Mesendoderm (in vitro differentiated cells): ENCODE data around the gene SIGLEC9.

ENCODE experiments used
- DNase-seq: peaks from one replicate; pipeline ENCODE4 v3.0.0; 2013
- H2AK5ac ChIP-seq: 2 replicates; pipeline ENCODE4 v1.6.1; 2013; ENCODE audit warnings: low read length, inconsistent platforms
- H2BK120ac ChIP-seq: 2 replicates; pipeline ENCODE4 v1.6.1; 2013; ENCODE audit warnings: low read depth, mild to moderate bottlenecking, low read length, moderate library complexity, mixed read lengths
- H2BK15ac ChIP-seq: replicated peaks from 2 replicates; pipeline ENCODE4 v1.6.1; 2013; ENCODE audit warnings: low read depth, mild to moderate bottlenecking, moderate library complexity
- H2BK5ac ChIP-seq: 2 replicates; pipeline ENCODE4 v1.6.1; 2013; ENCODE audit warnings: low read length, inconsistent platforms
- H3K18ac ChIP-seq: 2 replicates; pipeline ENCODE4 v1.6.1; 2013; ENCODE audit warnings: mild to moderate bottlenecking, low read length, mixed read lengths
- H3K23ac ChIP-seq: one replicate; pipeline ENCODE4 v1.6.1; 2013; ENCODE audit warnings: low read length
- H3K27ac ChIP-seq: 2 replicates; pipeline ENCODE4 v1.5.1; 2013; ENCODE audit warnings: low read depth, mild to moderate bottlenecking, inconsistent platforms, low read length, moderate library complexity
- H3K27me3 ChIP-seq: 2 replicates; pipeline ENCODE4 v1.6.1; 2013; ENCODE audit warnings: low read length, control low read depth, mild to moderate bottlenecking, inconsistent platforms; ENCODE audit not compliant: insufficient read depth, poor library complexity
- H3K36me3 ChIP-seq: 2 replicates; pipeline ENCODE4 v1.6.1; 2013; ENCODE audit warnings: low read length, inconsistent platforms; ENCODE audit not compliant: control insufficient read depth, insufficient read depth
- H3K4ac ChIP-seq: one replicate; pipeline ENCODE4 v1.6.1; 2013; ENCODE audit warnings: low read depth, mild to moderate bottlenecking, low read length, moderate library complexity
- H3K4me1 ChIP-seq: 2 replicates; pipeline ENCODE4 v1.6.1; 2013; ENCODE audit warnings: low read depth, low read length, inconsistent platforms; ENCODE audit not compliant: control insufficient read depth
- H3K4me2 ChIP-seq: 2 replicates; pipeline ENCODE4 v1.6.1; 2013; ENCODE audit warnings: low read length
- H3K4me3 ChIP-seq: 2 replicates; pipeline ENCODE4 v1.5.1; 2013; ENCODE audit warnings: mild to moderate bottlenecking, low read length
- H3K56ac ChIP-seq: one replicate; pipeline ENCODE4 v1.6.1; 2013; ENCODE audit warnings: low read length
- H3K79me1 ChIP-seq: 2 replicates; pipeline ENCODE4 v1.6.1; 2013; ENCODE audit warnings: low read length, inconsistent platforms
- H3K79me2 ChIP-seq: 2 replicates; pipeline ENCODE4 v1.6.1; 2013; ENCODE audit warnings: mild to moderate bottlenecking, low read length; ENCODE audit not compliant: control insufficient read depth, insufficient read depth
- H3K9ac ChIP-seq: 2 replicates; pipeline ENCODE4 v1.6.1; 2013; ENCODE audit warnings: low read length, inconsistent platforms
- H4K5ac ChIP-seq: one replicate; pipeline ENCODE4 v1.6.1; 2013; ENCODE audit warnings: low read length
- H4K8ac ChIP-seq: one replicate; pipeline ENCODE4 v1.6.1; 2013; ENCODE audit warnings: low read depth, mild to moderate bottlenecking, control low read depth, low read length, moderate library complexity
- WGBS: extraction: QIAGEN DNeasy Blood & Tissue Kit; methylation state at CpG from one replicate; pipeline ENCODE4 v1.1.7; 2013; ENCODE audit warnings: low lambda C conversion rate, missing lambda C conversion rate; ENCODE audit not compliant: insufficient coverage; ENCODE audit errors: extremely low coverage; 5-methylcytosine and 5-hydroxymethylcytosine counted together

Gene SIGLEC9

DNA sequence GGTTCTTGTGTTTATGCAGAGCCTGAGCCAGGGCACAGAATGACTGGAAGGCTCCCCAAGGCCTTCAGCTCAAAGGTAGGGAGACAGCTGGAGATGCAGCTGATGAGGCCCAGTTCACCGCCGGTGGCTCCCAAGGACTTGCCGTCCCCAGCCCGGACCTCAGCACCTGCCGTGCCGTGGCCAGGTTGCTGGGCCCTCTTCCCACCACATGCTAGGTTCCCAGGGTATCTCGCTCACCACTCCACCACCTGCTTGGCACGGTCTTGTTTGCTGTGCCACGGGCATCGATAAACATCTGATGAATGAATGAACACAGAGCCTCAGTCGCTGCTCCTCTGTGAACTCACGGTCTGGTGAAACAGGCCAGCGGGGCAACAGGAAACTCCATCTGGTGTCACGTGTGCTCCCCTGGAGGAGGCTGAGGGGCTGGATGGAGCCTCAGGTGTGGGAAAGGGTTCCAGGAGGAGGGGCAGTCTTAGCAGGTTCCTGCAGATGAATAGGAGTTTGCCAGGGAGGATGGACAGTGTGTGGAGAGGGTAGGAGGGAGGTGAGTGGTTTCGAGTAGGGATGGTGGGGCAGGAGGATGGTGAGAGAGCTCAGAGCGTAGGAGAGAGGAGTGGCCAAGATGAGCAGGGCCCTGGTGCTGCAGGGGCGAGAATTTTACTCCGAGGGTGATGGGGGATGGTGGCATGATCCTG, 38.4 kb upstream of the SIGLEC9 start:
- Histone ChIP-seq H3K79me2 (no peaks in the 10 kb centered on the region), H3K4me2 (no peak overlapping the region), H2AK5ac (no peak overlapping the region), H3K18ac (no peak overlapping the region), H4K5ac (no peak overlapping the region), H3K36me3 (no peaks in the 10 kb centered on the region), H2BK15ac (no peak overlapping the region), H3K4me1 (no peaks in the 10 kb centered on the region), H2BK5ac (no peak overlapping the region), H2BK120ac (no peak overlapping the region), H3K27ac (no peak overlapping the region), H3K4ac (no peak overlapping the region), H3K56ac (no peak overlapping the region), H4K8ac (no peak overlapping the region), H3K23ac (no peak overlapping the region), H3K79me1 (no peaks in the 10 kb centered on the region), H3K4me3 (no peak overlapping the region), H3K27me3 (no peaks in the 10 kb centered on the region), H3K9ac (no peak overlapping the region)
- 100% methylated on average over 1 of the region's 18 CpGs for WGBS
- DNase-seq, result no peak

DNA sequence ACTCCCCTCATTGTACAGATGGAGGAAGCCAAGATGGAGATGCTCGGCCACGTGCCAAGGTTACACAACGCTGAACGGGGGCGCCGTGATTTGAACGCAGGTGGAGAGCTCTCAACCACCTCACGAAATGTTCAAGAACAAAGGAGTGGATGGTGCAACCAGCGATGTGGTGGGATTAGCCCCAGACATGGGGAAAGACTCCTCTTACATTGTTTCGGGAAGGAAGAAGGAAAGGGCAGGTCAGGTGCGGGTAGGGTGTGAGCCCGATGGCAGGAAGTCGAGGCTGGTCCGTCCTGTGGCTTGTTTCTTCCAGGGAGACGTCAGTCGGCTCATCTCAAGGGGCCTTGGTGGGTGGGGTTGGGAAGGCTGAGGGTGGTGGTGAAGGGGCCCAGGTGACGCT, 34.9 kb upstream of the SIGLEC9 start:
- Histone ChIP-seq H3K79me2 (no peaks in the 10 kb centered on the region), H3K18ac (no peak overlapping the region), H3K56ac (no peak overlapping the region), H2BK15ac (no peak overlapping the region), H4K5ac (no peak overlapping the region), H3K4ac (no peak overlapping the region), H2AK5ac (no peak overlapping the region), H3K4me3 (no peak overlapping the region), H2BK5ac (no peak overlapping the region), H2BK120ac (no peak overlapping the region), H3K27ac (no peak overlapping the region), H4K8ac (no peak overlapping the region), H3K9ac (no peak overlapping the region), H3K23ac (no peak overlapping the region), H3K27me3 (no peaks in the 10 kb centered on the region), H3K4me1 (no peaks in the 10 kb centered on the region), H3K36me3 (no peaks in the 10 kb centered on the region), H3K79me1 (no peaks in the 10 kb centered on the region), H3K4me2 (no peak overlapping the region)
- no CpG with 5 or more reads among the region's 17 CpGs for WGBS
- no peak for DNase-seq

DNA sequence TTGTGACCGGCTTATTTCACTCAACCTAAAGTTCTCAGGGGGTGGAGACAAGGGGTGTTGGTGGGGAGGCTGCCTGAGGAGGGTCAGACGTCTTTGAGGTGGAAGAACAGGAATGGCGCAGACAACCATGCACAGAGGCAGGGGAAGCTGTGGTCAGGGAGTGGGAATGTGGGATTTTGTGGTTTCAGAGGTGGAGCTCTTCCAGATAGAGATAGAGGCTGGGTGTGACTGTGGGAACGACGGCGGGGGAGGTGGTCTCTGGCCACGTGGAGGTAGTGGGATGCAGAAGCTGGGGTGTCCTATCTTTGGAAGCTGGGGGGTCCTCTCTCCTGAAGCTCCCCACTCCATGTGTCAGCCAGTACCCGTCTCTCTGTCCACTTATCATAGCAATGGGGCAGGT, 34.2 kb upstream of the SIGLEC9 start:
- H3K18ac ChIP-seq, result no peak overlapping the region
- H3K56ac ChIP-seq, result no peak overlapping the region
- H3K4me1 ChIP-seq, result no peaks in the 10 kb centered on the region
- H3K36me3 ChIP-seq, result no peaks in the 10 kb centered on the region
- no CpG with 5 or more reads among the region's 8 CpGs for WGBS
- no peak for DNase-seq
- no peak overlapping the region for H4K8ac ChIP-seq
- no peak overlapping the region for H2BK120ac ChIP-seq
- H3K27ac ChIP-seq, result no peak overlapping the region
- H2AK5ac ChIP-seq, result no peak overlapping the region
- H3K27me3 ChIP-seq, result no peaks in the 10 kb centered on the region
- H3K9ac ChIP-seq, result no peak overlapping the region
- H2BK15ac ChIP-seq, result no peak overlapping the region
- no peak overlapping the region for H2BK5ac ChIP-seq
- no peak overlapping the region for H3K4me3 ChIP-seq
- H3K4me2 ChIP-seq, result no peak overlapping the region
- H4K5ac ChIP-seq, result no peak overlapping the region
- no peak overlapping the region for H3K23ac ChIP-seq
- H3K79me2 ChIP-seq, result no peaks in the 10 kb centered on the region
- no peak overlapping the region for H3K4ac ChIP-seq
- no peaks in the 10 kb centered on the region for H3K79me1 ChIP-seq

DNA sequence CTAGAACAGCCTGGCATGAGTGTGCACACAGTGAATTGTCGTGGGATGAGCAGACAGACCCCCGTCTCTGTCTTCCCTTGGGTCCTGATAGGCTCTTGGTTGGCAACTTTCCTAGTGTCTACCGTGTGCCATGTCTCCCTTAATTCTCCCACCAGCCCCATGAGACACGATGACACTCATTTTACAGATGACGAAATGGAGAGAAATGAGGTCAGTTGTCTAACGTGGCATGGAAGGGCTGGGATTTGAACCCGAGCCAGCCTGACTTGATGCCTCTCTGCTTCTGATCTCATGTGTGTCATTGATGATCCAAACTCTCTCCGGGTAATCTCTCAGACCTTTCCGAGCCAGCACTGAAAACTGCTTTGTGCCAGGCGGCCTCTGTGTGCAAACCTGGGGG, 33.6 kb upstream of the SIGLEC9 start:
- Histone ChIP-seq H3K4me1 (no peaks in the 10 kb centered on the region), H3K4ac (no peak overlapping the region), H4K8ac (no peak overlapping the region), H3K79me2 (no peaks in the 10 kb centered on the region), H3K79me1 (no peaks in the 10 kb centered on the region), H4K5ac (no peak overlapping the region), H3K4me2 (no peak overlapping the region), H3K36me3 (no peaks in the 10 kb centered on the region), H2BK15ac (no peak overlapping the region), H3K9ac (no peak overlapping the region), H3K23ac (no peak overlapping the region), H2BK5ac (no peak overlapping the region), H3K18ac (no peak overlapping the region), H3K27me3 (no peaks in the 10 kb centered on the region), H3K4me3 (no peak overlapping the region), H3K56ac (no peak overlapping the region), H3K27ac (no peak overlapping the region), H2BK120ac (no peak overlapping the region), H2AK5ac (no peak overlapping the region)
- WGBS, result no CpG with 5 or more reads among the region's 10 CpGs
- DNase-seq, result no peak

DNA sequence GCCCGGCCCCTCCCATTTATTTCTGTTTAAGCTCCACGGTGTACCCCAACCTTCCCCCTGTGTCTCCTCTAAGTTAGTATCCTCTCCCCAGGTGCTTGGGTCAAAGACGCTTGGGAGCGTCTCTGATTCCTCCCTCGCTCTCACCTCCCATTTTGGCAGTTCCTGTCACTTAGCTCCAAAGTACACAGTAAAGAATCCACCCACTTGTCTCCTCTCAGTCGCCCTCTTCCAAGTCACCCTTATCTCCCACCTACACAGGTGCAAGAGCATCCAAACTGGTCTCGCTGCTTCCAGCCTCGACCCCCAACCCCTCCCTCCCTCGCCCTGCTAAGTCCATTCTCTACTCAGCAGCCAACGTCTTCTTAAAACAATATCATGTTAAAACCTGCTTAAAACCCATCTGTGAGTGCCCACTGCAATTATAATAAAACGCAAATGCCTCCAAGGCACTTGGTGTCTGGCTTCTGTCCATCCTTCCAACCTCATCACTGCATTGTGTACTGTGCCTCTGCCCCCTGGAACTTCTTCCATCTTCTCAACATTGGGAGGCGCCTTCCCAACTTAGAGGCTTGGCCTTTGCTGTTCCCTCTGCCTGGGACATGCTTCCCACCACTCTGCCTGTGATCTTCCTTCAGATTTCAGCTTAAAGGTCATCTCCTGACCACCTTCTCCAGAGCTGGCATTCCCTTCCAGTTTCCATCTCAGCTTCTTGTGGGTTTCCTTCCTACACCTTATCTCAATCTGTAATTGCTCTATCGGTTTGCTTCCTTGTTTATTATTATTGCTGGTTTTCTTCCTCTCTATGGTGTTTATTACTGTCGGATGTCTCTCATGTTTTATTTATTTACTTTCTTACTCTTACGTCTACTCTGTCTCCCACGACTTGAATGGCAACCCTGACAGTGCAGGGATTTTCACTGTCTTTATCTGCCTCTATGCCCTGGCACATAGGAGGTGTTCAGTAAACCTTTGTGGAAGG, 32.5 kb upstream of the SIGLEC9 start:
- Histone ChIP-seq H2BK120ac (no peak overlapping the region), H3K4me1 (no peaks in the 10 kb centered on the region), H3K4me3 (no peak overlapping the region), H4K8ac (no peak overlapping the region), H3K56ac (no peak overlapping the region), H3K79me1 (no peaks in the 10 kb centered on the region), H3K4me2 (no peak overlapping the region), H2AK5ac (no peak overlapping the region), H3K18ac (no peak overlapping the region), H4K5ac (no peak overlapping the region), H3K27ac (no peak overlapping the region), H3K4ac (no peak overlapping the region), H3K36me3 (no peaks in the 10 kb centered on the region), H3K9ac (no peak overlapping the region), H3K79me2 (no peaks in the 10 kb centered on the region), H3K23ac (no peak overlapping the region), H2BK15ac (no peak overlapping the region), H2BK5ac (no peak overlapping the region), H3K27me3 (no peaks in the 10 kb centered on the region)
- no peak for DNase-seq
- WGBS, result no CpG with 5 or more reads among the region's 16 CpGs
